Mucosa of gallbladder (tissue), 1 donor: ENCODE data around the gene IL11. TPM values are rescaled to one million over a fixed set of nuclear protein-coding genes. Genes with fewer than 3 reads are reported as not detected.
A peak's percentile ranks its signal among the peaks of the same experiment; 100 is the strongest.

ENCODE experiments used
- DNase-seq: peaks from one replicate; pipeline ENCODE4 v3.0.0-alpha.2; 2020; ENCODE audit warnings: low spot score
- total RNA-seq: library from RNA; stranded (reverse); gene quantifications from one replicate; pipeline ENCODE4 v1.2.1, GENCODE V29; 2021
- donor health status: DM: no; HTN: no; CAD: no.

The IL11 gene
- total RNA-seq, 1 donor from 2014 or later: 0.69 TPM

DNA sequence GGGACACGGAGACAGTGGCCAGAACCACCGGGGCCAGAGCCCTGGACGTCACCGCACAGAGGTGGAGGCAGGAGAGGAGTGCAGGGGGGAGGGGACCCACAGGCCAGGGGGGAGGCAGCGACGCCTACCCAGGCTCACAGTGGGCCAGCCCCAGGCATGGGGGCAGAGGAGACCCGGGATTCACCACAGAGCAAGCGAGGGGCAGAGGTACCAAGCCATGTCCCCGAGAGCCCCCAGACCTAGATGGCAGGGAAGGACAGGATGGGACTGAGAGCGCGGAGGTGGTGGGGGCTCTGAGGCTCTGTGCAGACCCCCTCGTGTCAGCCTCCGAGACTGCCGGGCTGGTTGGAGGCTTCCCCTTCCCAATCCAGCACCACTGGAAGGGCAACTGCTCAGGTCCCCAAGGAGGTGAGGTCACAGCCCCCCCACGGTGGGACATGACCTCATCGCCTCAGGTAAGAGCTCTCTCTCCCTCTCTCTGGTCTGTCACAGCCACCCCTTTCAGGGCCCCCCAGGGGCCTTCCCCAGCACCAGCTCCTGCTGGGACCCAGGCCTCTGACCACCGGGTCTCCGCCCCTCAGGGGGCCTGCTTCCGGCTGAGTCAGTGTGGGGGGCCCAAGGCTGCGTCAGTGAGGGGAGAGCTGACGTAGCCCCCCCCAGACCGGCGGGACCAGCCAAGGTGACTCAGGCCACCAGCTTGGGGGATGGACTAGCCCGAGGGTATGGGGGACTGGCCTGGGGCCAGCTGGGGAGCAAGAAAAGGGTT, 2.2 kb upstream of the IL11 start:
- no peak for DNase-seq

DNA sequence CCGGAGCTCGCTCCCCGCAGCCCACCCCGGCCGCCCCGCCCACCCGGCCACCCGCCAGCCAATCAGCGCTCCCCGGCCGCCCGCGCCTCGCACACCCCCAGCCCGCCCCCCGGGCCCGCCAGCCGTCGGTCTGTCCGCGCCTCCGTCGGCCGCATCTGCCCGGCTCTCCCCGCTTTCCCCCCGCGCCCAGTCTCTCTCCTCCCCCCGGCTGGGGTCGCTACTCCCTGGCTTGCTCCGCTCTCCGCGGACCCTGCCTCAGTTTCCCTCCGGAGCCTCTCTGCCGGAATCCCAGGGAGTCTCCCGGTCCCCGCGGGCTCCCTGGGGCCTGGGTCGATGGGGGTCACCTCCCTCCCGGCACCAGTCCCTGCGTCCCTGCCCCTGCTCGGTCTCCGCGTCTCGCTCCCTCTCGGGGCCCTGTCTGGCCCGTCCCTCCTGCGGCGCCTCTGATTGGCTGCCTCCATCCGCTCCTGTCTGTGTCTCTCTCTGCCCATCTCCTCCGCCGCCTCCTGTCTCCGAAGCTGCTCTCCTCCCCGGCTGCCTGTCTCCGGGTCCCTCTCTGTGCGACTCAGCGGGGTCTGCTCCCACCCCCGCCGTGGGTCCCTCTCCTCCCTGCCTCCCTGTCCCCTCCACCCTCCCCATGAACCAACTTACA, 484 bp downstream of the IL11 start:
- no peak for DNase-seq

DNA sequence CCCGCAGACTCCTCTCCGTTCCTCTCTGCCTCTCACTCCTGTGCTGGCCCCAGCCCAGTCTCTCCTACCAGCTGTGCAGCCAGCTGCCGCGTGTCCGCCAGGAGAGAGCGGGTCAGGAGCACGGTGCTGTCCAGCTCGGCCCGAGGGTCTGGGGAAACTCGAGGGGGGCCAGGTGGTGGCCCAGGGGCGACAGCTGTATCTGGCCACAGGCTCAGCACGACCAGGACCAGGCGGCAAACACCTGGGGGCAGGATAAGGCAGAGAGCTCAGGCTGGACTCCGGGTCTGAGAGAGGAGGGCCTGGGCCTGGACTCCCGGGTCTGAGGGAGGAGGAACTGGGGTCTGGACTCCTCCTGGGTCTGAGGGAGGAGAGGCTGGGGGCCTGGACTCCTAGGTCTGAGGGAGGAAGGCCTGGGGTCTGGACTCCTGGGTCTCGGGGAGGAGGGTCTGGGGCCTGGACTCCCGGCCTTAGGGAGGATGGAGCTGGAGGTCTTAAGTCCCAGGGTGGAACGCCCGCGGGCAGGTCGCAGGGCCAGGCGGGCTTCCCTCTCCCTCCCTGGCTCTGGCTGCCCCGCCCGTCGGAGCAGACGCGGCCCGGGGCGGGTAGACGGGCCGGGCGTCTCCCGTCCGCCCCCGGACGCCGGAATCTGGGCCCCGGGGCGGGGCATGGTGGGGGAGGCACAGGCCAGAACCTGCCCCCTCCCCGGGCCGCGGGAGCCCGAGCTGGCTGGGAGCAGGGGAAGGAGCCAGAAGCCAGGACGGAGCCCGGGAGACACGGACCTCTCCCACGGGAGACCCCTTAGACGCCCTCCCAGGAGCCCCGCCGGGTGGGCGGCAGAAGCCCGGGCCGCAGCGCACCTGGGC, 1.3 kb downstream of the IL11 start:
- DNase-seq: no peak

DNA sequence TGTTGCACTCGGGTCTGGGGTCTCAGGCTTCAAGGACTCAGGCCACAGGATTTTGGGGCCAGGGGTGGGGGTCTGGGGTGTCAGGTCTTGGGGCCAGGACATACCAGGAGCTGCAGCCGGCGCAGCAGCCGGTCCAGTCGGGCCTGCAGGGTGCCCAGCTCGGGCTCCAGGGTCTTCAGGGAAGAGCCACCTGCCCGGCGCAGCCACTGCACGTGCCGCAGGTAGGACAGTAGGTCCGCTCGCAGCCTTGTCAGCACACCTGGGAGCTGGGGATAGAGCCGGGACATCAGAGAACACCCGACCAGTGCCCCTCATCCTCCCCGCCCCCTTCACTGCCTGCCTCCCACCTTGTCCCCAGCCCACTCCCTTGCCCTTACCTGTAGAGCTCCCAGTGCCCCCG, 2.2 kb downstream of the IL11 start:
- DNase-seq: no peak

DNA sequence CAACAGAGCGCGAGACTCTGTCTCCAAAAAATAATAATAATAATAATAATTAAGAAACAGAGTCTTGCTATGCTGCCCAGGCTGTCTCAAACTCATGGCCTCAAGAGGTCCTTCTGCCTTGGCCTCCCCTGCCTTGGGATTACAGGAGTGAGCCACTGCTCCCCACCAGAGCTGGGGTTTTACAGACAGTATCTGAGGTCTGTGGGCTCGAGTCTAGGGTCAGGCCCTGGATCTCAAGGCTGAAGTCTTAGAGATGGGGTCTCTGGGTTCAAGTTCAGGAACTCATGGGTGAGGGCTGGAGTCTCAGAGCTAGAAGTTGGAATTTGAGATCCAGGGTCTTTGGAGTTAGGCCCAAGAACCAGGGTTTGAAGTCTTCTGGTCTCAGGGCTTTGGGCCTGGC, 3.5 kb downstream of the IL11 start:
- no peak for DNase-seq

DNA sequence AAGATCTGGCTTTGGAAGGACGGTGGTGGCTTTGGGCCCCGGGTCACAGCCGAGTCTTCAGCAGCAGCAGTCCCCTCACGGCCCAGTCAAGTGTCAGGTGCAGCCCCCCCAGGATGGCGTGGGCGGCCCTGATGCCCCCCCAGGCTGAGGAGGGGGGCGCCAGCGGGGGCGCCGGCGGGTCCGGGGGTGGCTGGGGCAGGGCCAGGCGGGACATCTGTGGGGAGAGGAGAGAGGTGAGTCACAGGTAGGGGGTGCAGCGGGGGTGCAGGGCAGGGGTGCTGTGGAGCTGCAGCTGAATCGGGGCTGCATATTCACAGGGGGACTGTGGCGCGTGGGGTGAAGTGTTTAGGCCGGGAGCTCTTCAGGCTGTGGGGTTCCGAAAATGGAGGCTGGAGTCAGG, 4.3 kb downstream of the IL11 start:
- no peak for DNase-seq

DNA sequence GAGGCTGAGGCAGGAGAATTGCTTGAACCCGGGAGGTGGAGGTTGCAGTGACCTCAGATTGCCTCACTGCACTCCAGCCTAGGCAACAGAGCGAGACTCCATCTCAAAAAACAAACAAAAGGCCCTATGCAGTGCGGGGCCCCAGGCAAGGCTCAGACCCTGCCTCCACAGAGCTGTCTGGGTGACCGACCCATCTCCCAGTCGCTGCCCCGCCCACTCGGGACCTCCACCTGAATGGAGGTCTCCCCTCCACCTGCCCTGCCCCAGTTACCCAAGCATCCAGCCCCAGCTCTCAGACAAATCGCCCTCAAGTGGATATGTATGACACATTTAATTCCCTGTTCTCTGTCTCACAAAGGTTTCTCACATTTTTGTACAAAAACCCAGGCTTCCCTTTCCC, 5.0 kb downstream of the IL11 start:
- DNase-seq: no peak

DNA sequence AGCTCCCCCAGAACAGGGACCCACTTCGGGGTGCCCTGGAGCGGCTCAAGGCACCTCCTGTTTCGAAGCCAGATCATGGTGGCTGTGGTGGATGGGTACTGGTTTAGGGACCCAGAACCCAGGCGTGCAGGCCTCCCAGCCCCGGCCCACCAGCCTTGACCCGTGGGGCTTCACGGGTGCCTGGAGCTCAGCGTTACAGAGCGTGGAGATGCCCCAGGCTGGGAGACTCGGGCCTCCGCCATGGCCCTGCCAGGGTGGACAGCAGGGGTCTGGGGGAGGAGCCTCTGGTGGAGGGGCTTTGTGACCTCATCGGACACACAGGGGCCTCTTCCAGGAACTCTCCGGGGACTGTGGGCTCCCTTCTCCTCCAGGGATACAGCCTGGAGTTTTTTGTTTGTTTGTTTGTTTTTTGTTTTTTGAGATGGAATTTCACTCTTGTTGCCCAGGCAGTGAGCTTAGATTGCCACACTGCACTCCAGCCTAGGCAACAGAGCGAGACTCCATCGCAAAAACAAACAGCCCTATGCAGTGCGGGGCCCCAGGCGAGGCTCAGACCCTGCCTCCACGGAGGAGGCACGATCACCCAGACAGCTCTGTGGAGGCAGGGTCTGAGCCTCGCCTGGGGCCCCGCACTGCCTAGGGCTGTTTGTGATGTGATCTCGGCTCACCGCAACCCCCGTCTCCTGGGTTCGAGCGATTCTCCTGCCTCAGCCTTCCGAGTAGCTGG, 7.1 kb downstream of the IL11 start, which contains the start of gene GARIN5B:
Gene GARIN5B (minus strand): TSS at position 271 of the 727 bp plus-strand sequence. CDS start 194 bp downstream, at position 77.
- DNase-seq: no peak

DNA sequence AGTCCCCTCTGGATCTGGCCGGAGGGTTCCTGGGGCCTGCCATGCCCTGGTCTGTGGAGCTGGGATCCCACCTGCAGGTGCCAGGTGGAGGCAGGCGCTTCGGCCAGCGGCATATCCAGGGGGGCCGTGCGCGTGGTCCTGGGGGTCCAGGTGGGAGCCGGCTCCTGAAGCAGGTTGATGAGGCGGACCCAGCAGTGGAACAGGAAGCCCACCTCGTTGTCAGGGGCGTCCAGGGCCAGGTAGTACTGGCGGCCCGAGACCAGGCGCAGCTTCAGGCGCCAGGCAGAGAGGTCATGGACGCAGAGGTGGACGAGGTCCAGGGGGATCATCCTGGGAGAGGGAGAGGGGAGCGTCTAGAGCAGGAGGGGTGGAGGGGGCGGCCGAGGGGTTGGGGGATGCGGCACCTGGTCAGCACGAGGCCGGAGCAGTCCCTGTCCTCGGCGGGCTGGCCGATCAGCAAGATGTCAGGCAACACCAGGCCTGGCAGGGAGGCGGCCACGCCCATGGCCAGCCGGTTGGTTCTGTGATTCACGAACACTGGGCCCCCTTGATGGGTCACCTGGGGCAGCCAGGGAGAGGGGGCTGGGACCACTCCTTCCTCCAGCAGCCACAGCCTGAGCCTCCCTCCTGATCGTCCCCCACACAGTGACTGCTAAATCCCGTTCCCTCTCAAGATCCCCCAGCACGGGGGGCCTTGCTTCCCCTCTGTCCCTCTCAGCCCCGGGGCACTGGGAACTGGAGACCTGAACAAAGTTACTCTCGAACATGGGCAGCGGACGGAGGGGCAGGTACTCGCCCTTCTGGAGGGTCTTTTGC, 7.9 kb downstream of the IL11 start:
- DNase-seq: no peak

DNA sequence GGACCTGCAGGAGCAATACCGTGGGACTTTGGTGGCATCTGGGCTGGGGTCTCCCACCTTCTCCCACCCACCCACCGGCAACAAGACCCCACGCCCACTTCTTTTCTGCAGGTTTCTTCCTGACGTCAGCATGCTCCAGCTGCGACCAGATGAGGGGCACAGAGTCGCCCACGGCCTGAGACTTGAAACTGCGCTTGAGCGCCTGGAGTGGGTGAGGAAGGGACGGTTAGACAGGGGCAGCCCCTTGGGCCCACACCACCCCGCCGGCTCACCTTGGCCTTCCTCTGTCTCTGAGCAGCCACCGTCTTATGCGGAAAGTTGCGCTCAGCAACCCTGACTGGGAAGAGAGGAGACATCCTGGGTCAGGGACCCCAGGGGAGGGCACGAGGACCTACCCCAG, 9.4 kb downstream of the IL11 start:
- DNase-seq: no peak

DNA sequence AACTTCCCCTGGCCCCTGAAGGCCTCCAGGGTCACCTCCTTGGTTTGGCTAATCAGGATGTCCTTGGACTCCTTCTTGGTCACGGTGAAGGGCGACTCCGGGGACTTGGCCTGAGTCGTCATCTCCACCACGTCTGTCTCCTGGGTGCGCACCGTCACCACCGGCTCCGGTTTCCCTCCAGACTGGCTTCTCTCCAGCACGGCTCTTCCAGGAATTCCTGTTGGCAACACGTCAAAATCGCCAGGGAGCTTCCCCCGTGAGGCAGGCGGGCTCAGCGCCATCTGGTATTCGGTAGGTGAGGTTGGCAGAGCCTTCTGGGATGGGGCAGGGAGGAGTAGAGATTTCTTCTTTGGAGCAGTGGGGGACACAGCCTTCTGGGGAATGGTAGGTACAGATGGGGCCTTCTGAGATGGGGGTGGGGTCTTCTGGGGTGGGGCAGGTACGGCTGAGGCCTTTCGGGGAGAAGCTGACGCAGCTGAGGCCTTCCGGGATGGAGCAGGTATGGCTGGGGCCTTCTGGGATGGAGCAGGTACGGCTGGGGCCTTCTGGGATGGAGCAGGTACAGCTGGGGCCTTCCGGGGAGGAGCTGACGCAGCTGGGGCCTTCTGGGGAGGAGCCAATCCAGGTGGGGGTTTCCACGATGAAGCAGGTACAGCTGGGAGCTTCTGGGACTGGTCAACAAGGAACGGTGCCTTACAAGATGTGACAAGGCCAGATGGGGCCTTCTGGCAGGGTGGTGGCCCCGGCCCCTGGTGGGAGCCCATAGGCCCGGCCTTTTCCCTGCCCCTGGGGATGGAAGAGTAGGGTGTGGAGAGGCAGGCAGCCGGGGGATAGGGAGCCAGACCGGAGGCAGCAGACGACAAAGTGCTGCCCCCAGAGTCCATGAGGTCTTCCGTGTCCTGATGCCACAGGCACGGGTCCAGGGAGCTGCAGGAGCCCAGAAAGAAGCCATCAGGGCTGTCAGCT, 11.0 kb downstream of the IL11 start:
- DNase-seq: no peak

DNA sequence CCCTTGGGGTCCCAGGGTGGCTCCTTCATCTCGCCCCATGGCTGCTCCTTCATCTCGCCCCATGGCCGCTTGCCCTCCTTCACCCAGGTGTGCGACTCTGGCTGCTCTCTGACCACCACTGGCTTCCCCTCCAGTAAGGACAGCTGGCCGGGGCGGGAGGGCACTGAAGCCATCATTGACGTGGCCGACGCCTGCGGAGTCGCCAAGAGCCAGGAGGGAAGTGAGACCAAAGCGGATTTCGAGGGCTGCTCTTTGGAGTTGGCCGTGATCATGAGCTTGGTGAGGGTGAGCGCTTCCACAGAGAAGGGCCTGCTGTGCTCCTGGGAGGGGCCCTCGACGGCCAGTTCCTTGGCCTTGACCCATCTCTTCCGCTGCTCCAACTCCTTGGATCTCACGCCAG, 11.8 kb downstream of the IL11 start:
- no peak for DNase-seq

DNA sequence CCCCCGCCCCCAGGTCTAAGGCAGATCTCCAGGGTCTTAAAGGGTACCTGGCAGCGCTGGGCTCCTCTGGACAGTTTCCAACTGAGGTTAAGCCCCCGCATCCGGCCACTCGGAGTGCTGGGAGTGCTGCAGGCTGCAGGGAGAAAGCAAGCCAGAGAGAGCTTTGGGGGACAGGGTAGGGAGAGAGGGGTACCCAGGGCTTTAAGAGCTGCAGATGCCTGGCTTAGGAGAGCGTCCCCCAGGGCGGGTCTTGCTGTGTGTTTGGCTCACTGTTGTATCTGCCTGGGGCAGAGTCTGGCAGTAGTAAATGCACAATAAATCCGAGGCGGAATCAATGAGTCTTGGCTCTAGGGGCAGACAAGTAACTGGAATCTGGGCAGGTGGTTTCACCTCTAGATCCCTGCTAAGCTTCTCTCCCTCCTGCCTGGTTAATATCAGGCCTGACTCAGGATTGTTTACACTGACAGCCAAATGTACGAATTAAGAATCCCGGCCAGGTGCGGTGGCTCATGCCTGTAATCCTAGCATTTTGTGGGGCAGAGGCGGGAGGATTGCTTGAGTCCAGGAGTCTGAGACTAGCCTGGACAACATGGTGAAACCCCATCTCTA, 14.9 kb downstream of the IL11 start:
- no peak for DNase-seq

DNA sequence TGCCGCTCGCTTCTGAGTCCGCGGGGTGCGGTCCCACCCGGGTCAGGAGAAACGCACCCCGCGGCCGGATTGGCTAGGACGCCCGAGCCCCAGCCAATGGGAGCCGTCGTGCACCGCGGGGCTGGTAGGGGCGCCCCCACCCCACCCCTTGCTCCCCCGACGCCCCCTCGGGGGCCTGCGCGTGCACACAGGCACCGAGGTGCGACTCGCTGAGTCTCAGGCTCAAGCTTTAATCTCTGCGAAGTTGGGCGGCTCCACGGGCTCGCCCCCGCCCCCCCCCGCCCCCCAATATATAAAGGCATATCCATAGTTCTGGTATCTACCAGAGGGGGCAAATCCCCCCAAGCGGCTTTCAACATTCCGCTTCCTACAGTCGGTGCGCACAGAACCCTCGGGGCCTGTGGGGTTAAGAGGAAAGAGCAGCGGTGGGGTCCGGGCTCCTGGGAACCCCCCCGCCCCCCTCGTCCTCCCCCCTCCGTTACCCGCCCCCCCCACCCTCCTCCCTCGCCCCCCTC, 15.5 kb downstream of the IL11 start, which contains the start of gene COX6B2:
Gene COX6B2 (minus strand): TSS at position 22 of the 515 bp plus-strand sequence. CDS start 198 bp downstream, outside the sequence.
- DNase-seq: no peak

DNA sequence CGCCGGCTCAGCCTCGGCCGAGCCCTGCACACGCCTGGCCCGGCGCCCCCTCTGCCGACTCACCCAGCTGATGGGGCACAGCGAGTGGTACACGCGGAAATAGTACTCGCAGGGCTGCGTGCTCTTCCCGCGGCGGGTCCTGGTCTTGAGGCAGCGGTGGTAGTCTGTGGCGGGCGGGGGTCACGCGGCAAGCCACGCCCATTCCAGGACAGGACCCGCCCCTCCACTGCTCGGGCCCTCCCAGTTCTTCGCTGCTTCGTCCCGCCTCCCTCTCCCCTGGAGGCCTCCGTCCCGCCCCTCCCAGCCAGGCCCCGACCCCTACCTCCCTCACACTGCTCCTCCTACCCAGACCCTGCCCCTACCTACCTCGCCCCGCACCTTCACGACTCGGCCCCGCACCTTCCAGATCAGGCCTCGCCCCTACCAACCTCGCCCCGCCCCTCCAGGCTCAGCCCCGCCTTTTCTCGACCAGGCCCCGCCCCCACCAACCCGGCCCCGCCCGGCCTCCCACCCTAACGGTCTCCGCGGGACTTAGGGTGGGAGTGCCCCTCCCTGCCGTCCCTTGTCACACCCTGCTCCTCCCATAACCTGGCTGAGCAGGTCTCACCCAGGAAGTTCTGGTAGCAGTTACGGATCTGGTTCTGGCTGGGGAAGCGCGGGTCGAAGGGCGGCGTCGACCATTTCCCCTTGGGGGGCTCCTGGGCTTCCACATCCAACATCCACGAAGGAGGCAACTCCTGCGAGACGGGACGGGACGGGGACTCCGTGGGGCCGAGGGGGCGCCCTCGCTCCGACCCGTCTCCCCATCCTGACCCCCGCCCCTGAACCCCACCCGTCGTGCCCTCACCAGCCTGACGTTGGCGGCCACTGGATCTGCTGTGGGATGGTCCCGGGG, 16.2 kb downstream of the IL11 start:
- DNase-seq: peak; percentile 57

DNA sequence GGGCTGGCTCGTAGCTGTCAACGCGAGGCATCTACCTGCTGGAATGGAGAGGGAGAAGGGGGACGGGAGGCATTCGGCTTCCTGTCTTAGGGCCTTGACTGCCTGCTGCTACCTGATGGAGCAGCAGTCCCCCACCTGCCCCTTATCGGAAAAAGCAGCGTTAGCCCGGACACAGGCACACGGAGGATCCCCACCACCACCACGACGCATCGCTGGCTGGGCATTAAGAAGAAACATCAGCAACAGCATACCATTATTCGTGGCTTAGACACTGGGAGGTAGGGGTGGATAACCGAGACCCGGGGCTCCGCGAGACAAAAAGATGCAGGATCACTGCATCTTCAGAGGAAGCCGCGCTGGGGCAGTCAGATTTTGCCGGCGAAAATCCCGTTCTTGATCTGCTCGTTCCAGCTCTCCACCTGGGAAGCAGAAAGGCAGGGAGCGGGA, 16.9 kb downstream of the IL11 start:
- no peak for DNase-seq

DNA sequence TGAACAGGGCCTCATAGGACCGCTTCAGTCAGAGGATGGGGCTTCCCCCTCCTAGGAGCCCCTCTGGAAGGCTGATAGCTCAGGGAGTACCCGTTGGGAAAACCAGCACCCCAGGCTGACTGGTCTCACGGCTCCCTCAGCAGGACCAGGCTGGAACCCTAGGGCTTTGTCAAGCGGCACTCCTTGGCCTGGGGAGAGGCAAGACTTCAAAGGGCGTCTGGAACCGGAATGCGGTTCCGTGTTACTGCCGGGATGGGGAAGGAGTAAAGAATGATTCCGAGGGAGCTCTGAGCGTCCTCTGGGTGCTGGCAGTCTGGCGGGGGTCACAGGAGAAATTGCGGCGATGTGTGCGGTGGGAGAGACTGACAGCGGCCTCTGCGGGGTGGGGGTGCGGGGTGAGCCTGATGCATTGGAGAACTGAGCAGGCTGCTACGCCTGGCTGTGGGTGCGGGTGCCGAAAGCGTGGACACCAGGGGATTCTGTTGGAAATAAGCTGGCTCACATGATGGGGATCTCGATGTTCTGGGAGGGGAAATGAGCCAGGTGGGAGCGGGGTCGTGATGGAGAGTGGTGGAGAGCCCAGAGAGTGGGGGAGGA, 17.6 kb downstream of the IL11 start:
- no peak for DNase-seq
